Fibroblast of mammary gland (primary cell): ENCODE results near the gene PTPRN2.

Experiments used
- DNase-seq: peaks from one replicate; pipeline ENCODE4 v3.0.0-alpha.2; 2010; ENCODE audit warnings: low read depth
- H3K4me3 ChIP-seq: 2 replicates; pipeline ENCODE4 v1.5.1; 2011; ENCODE audit warnings: low read depth, mild to moderate bottlenecking, low read length, moderate library complexity; ENCODE audit not compliant: control insufficient read depth
- CTCF ChIP-seq: conservative IDR thresholded peaks from 2 replicates; pipeline ENCODE4 v1.5.1; 2011; ENCODE audit warnings: low read depth, low read length, inconsistent platforms; ENCODE audit not compliant: control insufficient read depth, insufficient read depth

The PTPRN2 gene

GRCh38 chr7:157973971-157974677, 613.5 kb downstream of the PTPRN2 start:
- no peak for TF ChIP-seq CTCF
- no peak overlapping the region for H3K4me3 ChIP-seq

GRCh38 chr7:157972914-157973313, 614.7 kb downstream of the PTPRN2 start:
- TF ChIP-seq CTCF: no peak
- no peak overlapping the region for H3K4me3 ChIP-seq
- DNase-seq: no peak

More at GRCh38 chr7:157973971-157974677, 613.5 kb downstream of the PTPRN2 start:
- no peak for DNase-seq

- no peak for TF ChIP-seq CTCF
- H3K4me3 ChIP-seq: no peak overlapping the region
- DNase-seq: no peak
These were observed 616.1 kb downstream of the PTPRN2 start for GRCh38 chr7:157971501-157971900.

GRCh38 chr7:157970744-157971143, 616.9 kb downstream of the PTPRN2 start:
- TF ChIP-seq CTCF: no peak
- no peak for DNase-seq
- no peak overlapping the region for H3K4me3 ChIP-seq

- no peak overlapping the region for H3K4me3 ChIP-seq
- TF ChIP-seq CTCF: no peak
- DNase-seq: no peak
These were observed 617.6 kb downstream of the PTPRN2 start for GRCh38 chr7:157969995-157970394.

- no peak for TF ChIP-seq CTCF
- no peak for DNase-seq
- no peak overlapping the region for H3K4me3 ChIP-seq
These were observed 621.1 kb downstream of the PTPRN2 start for GRCh38 chr7:157966490-157966889.
